Progenitor cell of endocrine pancreas (in vitro differentiated cells): ENCODE measurements around the gene PIP5K1C. TPM values are rescaled to one million over a fixed set of nuclear protein-coding genes. Genes with fewer than 3 reads are reported as not detected.

Source experiments
- DNase-seq: peaks from one replicate; pipeline ENCODE4 v3.0.0; 2021; ENCODE audit warnings: low spot score; ENCODE audit not compliant: unreplicated experiment
- H3K27ac Mint-ChIP-seq: 2 replicates; pipeline ENCODE4 v1.8.0; 2021; ENCODE audit warnings: mild to moderate bottlenecking, moderate library complexity, mixed read lengths
- H3K27me3 Mint-ChIP-seq: 2 replicates; pipeline ENCODE4 v1.8.0; 2021; ENCODE audit warnings: mixed read lengths
- H3K36me3 Mint-ChIP-seq: 2 replicates; pipeline ENCODE4 v1.8.0; 2022; ENCODE audit warnings: mixed read lengths; ENCODE audit not compliant: insufficient read depth
- H3K4me1 Mint-ChIP-seq: 2 replicates; pipeline ENCODE4 v1.8.0; 2021; ENCODE audit warnings: low read depth, mixed read lengths
- H3K4me3 Mint-ChIP-seq: 2 replicates; pipeline ENCODE4 v1.8.0; 2021; ENCODE audit warnings: low read depth, mild to moderate bottlenecking, moderate library complexity, mixed read lengths
- H3K9me3 Mint-ChIP-seq: 2 replicates; pipeline ENCODE4 v1.8.0; 2021; ENCODE audit warnings: low read depth, mixed read lengths
- CTCF ChIP-seq: fragments of 200-600 bp; sonication (generic); IDR thresholded peaks from one replicate; pipeline ENCODE4 v1.5.0; 2021; ENCODE audit warnings: antibody characterized with exemption, mild to moderate bottlenecking; ENCODE audit not compliant: unreplicated experiment
- total RNA-seq: library from RNA; stranded (reverse); gene quantifications from 2 replicates; pipeline ENCODE4 v1.2.1, GENCODE V29; 2021

PIP5K1C gene
- total RNA-seq, 1 donor from 2014 or later = 51.7 TPM

- TF ChIP-seq CTCF = no peak
- Mint-ChIP-seq H3K4me1 (no peaks in the 10 kb centered on the region), H3K27me3 (no peaks in the 10 kb centered on the region), H3K36me3 (peaks cover 7% of the 10 kb centered on the region), H3K27ac (no peak overlapping the region), H3K4me3 (no peak overlapping the region), H3K9me3 (no peaks in the 10 kb centered on the region)
- DNase-seq = no peak
Observed at GRCh38 chr19:3653865-3654513, 46.3 kb downstream of the PIP5K1C start.

- peaks cover 7% of the 10 kb centered on the region for H3K36me3 Mint-ChIP-seq
- H3K27me3 Mint-ChIP-seq = no peaks in the 10 kb centered on the region
- H3K9me3 Mint-ChIP-seq = no peaks in the 10 kb centered on the region
- no peak for TF ChIP-seq CTCF
- H3K4me3 Mint-ChIP-seq = no peak overlapping the region
- no peak overlapping the region for H3K27ac Mint-ChIP-seq
- DNase-seq = no peak
- no peaks in the 10 kb centered on the region for H3K4me1 Mint-ChIP-seq
Observed at GRCh38 chr19:3653081-3653795, 47.0 kb downstream of the PIP5K1C start.

- Mint-ChIP-seq H3K27ac (no peak overlapping the region), H3K27me3 (no peaks in the 10 kb centered on the region), H3K4me1 (no peaks in the 10 kb centered on the region), H3K4me3 (no peak overlapping the region), H3K9me3 (no peaks in the 10 kb centered on the region), H3K36me3 (peaks cover 5% of the 10 kb centered on the region)
- DNase-seq = no peak
- TF ChIP-seq CTCF = no peak
Observed at GRCh38 chr19:3652422-3652821, 47.8 kb downstream of the PIP5K1C start.

GRCh38 chr19:3651684-3652083, 48.6 kb downstream of the PIP5K1C start:
- no peaks in the 10 kb centered on the region for H3K9me3 Mint-ChIP-seq
- no peak for TF ChIP-seq CTCF
- H3K27me3 Mint-ChIP-seq = no peaks in the 10 kb centered on the region
- DNase-seq = no peak
- no peak overlapping the region for H3K27ac Mint-ChIP-seq
- H3K4me3 Mint-ChIP-seq = no peak overlapping the region
- no peaks in the 10 kb centered on the region for H3K36me3 Mint-ChIP-seq
- no peaks in the 10 kb centered on the region for H3K4me1 Mint-ChIP-seq

- no peaks in the 10 kb centered on the region for H3K9me3 Mint-ChIP-seq
- no peak overlapping the region for H3K27ac Mint-ChIP-seq
- H3K4me1 Mint-ChIP-seq = no peaks in the 10 kb centered on the region
- no peak for TF ChIP-seq CTCF
- DNase-seq = no peak
- no peaks in the 10 kb centered on the region for H3K36me3 Mint-ChIP-seq
- no peaks in the 10 kb centered on the region for H3K27me3 Mint-ChIP-seq
- no peak overlapping the region for H3K4me3 Mint-ChIP-seq
Observed at GRCh38 chr19:3649888-3650287, 50.4 kb downstream of the PIP5K1C start.
